SK-N-SH (cell line): Measurements from ENCODE around the gene OPRM1.

ENCODE experiments used
- EP300 ChIP-seq, 2 experiments: IDR thresholded peaks; 2 replicates each; pipeline versions ENCODE4 v1.4.0 to v1.6.1; 2012; ENCODE audit warnings: borderline replicate concordance in 1 of 2, low read depth in 1 of 2, low read length in 1 of 2
- EZH2phosphoT487 ChIP-seq: fragments of 200-600 bp; sonication (generic); IDR thresholded peaks from 2 replicates; pipeline ENCODE4 v1.6.1; 2017; ENCODE audit warnings: low read depth, mixed run types, mild to moderate bottlenecking, antibody characterized with exemption, moderate library complexity, borderline replicate concordance
- FOXM1 ChIP-seq: IDR thresholded peaks from 2 replicates; pipeline ENCODE4 v1.4.0; 2012; ENCODE audit warnings: low read depth, mild to moderate bottlenecking
- MAX ChIP-seq: IDR thresholded peaks from 2 replicates; pipeline ENCODE4 v1.4.0; 2012; ENCODE audit warnings: low read depth
- PBX3 ChIP-seq: IDR thresholded peaks from 2 replicates; pipeline ENCODE4; 2012
- POLR2AphosphoS5 ChIP-seq: IDR thresholded peaks from 2 replicates; pipeline ENCODE4 v1.6.1; 2012; ENCODE audit warnings: low read depth, low read length
- REST ChIP-seq: IDR thresholded peaks from 2 replicates; pipeline ENCODE4 v1.6.1; 2012; ENCODE audit warnings: mild to moderate bottlenecking, low read depth, low read length, moderate library complexity
- RFX5 ChIP-seq: IDR thresholded peaks from 2 replicates; pipeline ENCODE4 v1.6.1; 2012; ENCODE audit warnings: mild to moderate bottlenecking, improper control_type of control experiment, low read length
- SMC3 ChIP-seq: IDR thresholded peaks from 2 replicates; pipeline ENCODE4 v1.6.1; 2012; ENCODE audit warnings: low read depth, low read length, improper control_type of control experiment
- TEAD4 ChIP-seq: IDR thresholded peaks from 2 replicates; pipeline ENCODE4 v1.4.0; 2012; ENCODE audit warnings: mild to moderate bottlenecking, borderline replicate concordance; ENCODE audit not compliant: insufficient read depth
- USF1 ChIP-seq: IDR thresholded peaks from 2 replicates; pipeline ENCODE4 v1.4.0; 2012; ENCODE audit warnings: low read depth, borderline replicate concordance
- YY1 ChIP-seq: IDR thresholded peaks from 2 replicates; pipeline ENCODE4 v1.4.0; 2012; ENCODE audit warnings: low read depth, mild to moderate bottlenecking
- TF ChIP-seq, protein P1 (sequence below): fragments of 200-600 bp; sonication (generic); IDR thresholded peaks from 2 replicates; pipeline ENCODE4 v1.6.1; 2017; ENCODE audit warnings: antibody characterized with exemption, mild to moderate bottlenecking, moderate library complexity

- TF ChIP-seq, protein P1, sequence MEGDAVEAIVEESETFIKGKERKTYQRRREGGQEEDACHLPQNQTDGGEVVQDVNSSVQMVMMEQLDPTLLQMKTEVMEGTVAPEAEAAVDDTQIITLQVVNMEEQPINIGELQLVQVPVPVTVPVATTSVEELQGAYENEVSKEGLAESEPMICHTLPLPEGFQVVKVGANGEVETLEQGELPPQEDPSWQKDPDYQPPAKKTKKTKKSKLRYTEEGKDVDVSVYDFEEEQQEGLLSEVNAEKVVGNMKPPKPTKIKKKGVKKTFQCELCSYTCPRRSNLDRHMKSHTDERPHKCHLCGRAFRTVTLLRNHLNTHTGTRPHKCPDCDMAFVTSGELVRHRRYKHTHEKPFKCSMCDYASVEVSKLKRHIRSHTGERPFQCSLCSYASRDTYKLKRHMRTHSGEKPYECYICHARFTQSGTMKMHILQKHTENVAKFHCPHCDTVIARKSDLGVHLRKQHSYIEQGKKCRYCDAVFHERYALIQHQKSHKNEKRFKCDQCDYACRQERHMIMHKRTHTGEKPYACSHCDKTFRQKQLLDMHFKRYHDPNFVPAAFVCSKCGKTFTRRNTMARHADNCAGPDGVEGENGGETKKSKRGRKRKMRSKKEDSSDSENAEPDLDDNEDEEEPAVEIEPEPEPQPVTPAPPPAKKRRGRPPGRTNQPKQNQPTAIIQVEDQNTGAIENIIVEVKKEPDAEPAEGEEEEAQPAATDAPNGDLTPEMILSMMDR: no peak
- TF ChIP-seq TEAD4: no peak
- TF ChIP-seq EP300 (IDR thresholded peaks at IDR 0.05; ENCODE audit: borderline replicate concordance in 1 of 2, low read depth in 1 of 2, low read length in 1 of 2): no peak
- no peak for TF ChIP-seq PBX3
- no peak for TF ChIP-seq EZH2phosphoT487
- no peak for TF ChIP-seq POLR2AphosphoS5
- no peak for TF ChIP-seq RFX5
- TF ChIP-seq REST: no peak
- TF ChIP-seq MAX: no peak
- no peak for TF ChIP-seq USF1
- TF ChIP-seq SMC3: no peak
- TF ChIP-seq FOXM1: no peak
- TF ChIP-seq YY1: no peak
Measured at GRCh38 chr6:154017786-154018185, 21.3 kb upstream of the OPRM1 start.
